SU-DHL-6 (cell line): ENCODE results near the gene ZNF77.
"Not testable (repeated sequence)": the region's sequence is repeated elsewhere in the genome, so short reads cannot be mapped to it uniquely, and the experiment has no call there.

Source experiments
- H2AFZ ChIP-seq: fragments of 200-600 bp; sonication (generic); 2 replicates; pipeline ENCODE4 v1.6.1; 2014; ENCODE audit warnings: low read depth, mild to moderate bottlenecking, moderate library complexity, mixed read lengths, antibody characterized with exemption, low read length; ENCODE audit not compliant: severe bottlenecking
- H3F3A ChIP-seq: fragments of 200-600 bp; shearing (Covaris generic); 2 replicates; pipeline ENCODE4 v1.6.0; 2016; ENCODE audit warnings: antibody characterized with exemption, mild to moderate bottlenecking; ENCODE audit not compliant: insufficient read depth
- H3K27ac ChIP-seq: fragments of 200-600 bp; sonication (generic); 2 replicates; pipeline ENCODE4 v1.5.1; 2016; ENCODE audit warnings: low read depth, mild to moderate bottlenecking, low read length, moderate library complexity, mixed read lengths
- H3K27me3 ChIP-seq: fragments of 200-600 bp; sonication (generic), shearing (Covaris generic); 2 replicates; pipeline ENCODE4 v1.6.0; 2014; ENCODE audit warnings: mild to moderate bottlenecking, low read length
- H3K36me3 ChIP-seq: fragments of 200-600 bp; sonication (generic); 2 replicates; pipeline ENCODE4 v1.6.1; 2014; ENCODE audit warnings: mild to moderate bottlenecking, low read length, mixed read lengths
- H3K4me2 ChIP-seq: fragments of 300-600, 200-600 bp; shearing (Covaris generic), sonication (generic); 2 replicates; pipeline ENCODE4 v1.6.0; 2014; ENCODE audit warnings: low read length, low read depth, mild to moderate bottlenecking; ENCODE audit not compliant: poor library complexity, severe bottlenecking
- H3K4me3 ChIP-seq: fragments of 200-600 bp; sonication (generic); 2 replicates; pipeline ENCODE4 v1.5.1; 2014; ENCODE audit warnings: antibody characterized with exemption, low read length, mild to moderate bottlenecking, mixed read lengths; ENCODE audit not compliant: insufficient read depth, poor library complexity, severe bottlenecking
- H3K79me2 ChIP-seq: fragments of 200-600 bp; sonication (generic); 2 replicates; pipeline ENCODE4 v1.6.1; 2014; ENCODE audit warnings: mild to moderate bottlenecking, low read length, moderate library complexity; ENCODE audit not compliant: insufficient read depth
- H3K9ac ChIP-seq: fragments of 200-600 bp; sonication (generic); 2 replicates; pipeline ENCODE4 v1.7.0; 2014; ENCODE audit warnings: mild to moderate bottlenecking, low read length
- H3K9me2 ChIP-seq: fragments of 200-600 bp; sonication (generic); replicated peaks from 2 replicates; pipeline ENCODE4 v1.6.1; 2014; ENCODE audit warnings: low read length; ENCODE audit not compliant: insufficient read depth
- H3K9me3 ChIP-seq: fragments of 200-600 bp; sonication (generic); 2 replicates; pipeline ENCODE4 v1.6.1; 2014; ENCODE audit warnings: low read length, mixed read lengths; ENCODE audit not compliant: insufficient read depth
- H4K20me1 ChIP-seq: fragments of 200-600 bp; sonication (generic); 2 replicates; pipeline ENCODE4 v1.6.1; 2014; ENCODE audit warnings: low read depth, mild to moderate bottlenecking, antibody characterized with exemption, low read length, moderate library complexity, mixed read lengths
- CTCF ChIP-seq: fragments of 200-600 bp; sonication (generic); IDR thresholded peaks from one replicate; pipeline ENCODE4 v1.5.1; 2017; ENCODE audit warnings: antibody characterized with exemption, mild to moderate bottlenecking, low read length, moderate library complexity; ENCODE audit not compliant: insufficient read depth, poor library complexity, severe bottlenecking
- EZH2phosphoT487 ChIP-seq: fragments of 200-600 bp; sonication (generic), shearing (Covaris generic); conservative IDR thresholded peaks from 2 replicates; pipeline ENCODE4 v1.6.1; 2018; ENCODE audit warnings: mild to moderate bottlenecking, antibody characterized with exemption, low read length, moderate library complexity, mixed read lengths

ZNF77 gene

GRCh38 chr19:2969104-2969504 lies 24.3 kb upstream of the ZNF77 start:
- Histone ChIP-seq H2AFZ (no peak overlapping the region), H3F3A (no peaks in the 10 kb centered on the region), H4K20me1 (no peaks in the 10 kb centered on the region), H3K36me3 (no peaks in the 10 kb centered on the region), H3K4me3 (no peak overlapping the region), H3K9me2 (no peaks in the 10 kb centered on the region), H3K27ac (no peak overlapping the region), H3K79me2 (no peaks in the 10 kb centered on the region), H3K27me3 (no peaks in the 10 kb centered on the region), H3K9ac (no peak overlapping the region), H3K9me3 (no peaks in the 10 kb centered on the region), H3K4me2 (no peak overlapping the region)
- no peak for TF ChIP-seq EZH2phosphoT487
- TF ChIP-seq CTCF, result no peak

GRCh38 chr19:2967972-2968371 lies 23.2 kb upstream of the ZNF77 start:
- H3K27ac ChIP-seq, result no peak overlapping the region
- H3K79me2 ChIP-seq, result no peaks in the 10 kb centered on the region
- no peak for TF ChIP-seq EZH2phosphoT487
- no peak for TF ChIP-seq CTCF
- no peak overlapping the region for H3K4me2 ChIP-seq
- no peaks in the 10 kb centered on the region for H3K9me2 ChIP-seq
- no peaks in the 10 kb centered on the region for H3K9me3 ChIP-seq
- no peaks in the 10 kb centered on the region for H3K27me3 ChIP-seq
- H3K9ac ChIP-seq, result no peak overlapping the region
- H2AFZ ChIP-seq, result no peak overlapping the region
- no peak overlapping the region for H3K4me3 ChIP-seq
- no peaks in the 10 kb centered on the region for H3F3A ChIP-seq
- no peaks in the 10 kb centered on the region for H3K36me3 ChIP-seq
- no peaks in the 10 kb centered on the region for H4K20me1 ChIP-seq

GRCh38 chr19:2964874-2965273 lies 20.1 kb upstream of the ZNF77 start:
- Histone ChIP-seq H3K36me3 (no peaks in the 10 kb centered on the region), H3F3A (no peaks in the 10 kb centered on the region), H3K4me2 (no peak overlapping the region), H4K20me1 (no peaks in the 10 kb centered on the region), H3K9me3 (no peaks in the 10 kb centered on the region), H2AFZ (no peak overlapping the region), H3K9ac (no peak overlapping the region), H3K27me3 (no peaks in the 10 kb centered on the region), H3K27ac (no peak overlapping the region), H3K4me3 (no peak overlapping the region), H3K9me2 (no peaks in the 10 kb centered on the region), H3K79me2 (no peaks in the 10 kb centered on the region)
- TF ChIP-seq CTCF, result no peak
- TF ChIP-seq EZH2phosphoT487, result no peak

- H2AFZ ChIP-seq, H3K4me2 ChIP-seq, H4K20me1 ChIP-seq, H3K4me3 ChIP-seq, H3K36me3 ChIP-seq, H3K9me2 ChIP-seq, H3K9me3 ChIP-seq, H3F3A ChIP-seq, H3K27me3 ChIP-seq, H3K9ac ChIP-seq, H3K27ac ChIP-seq, H3K79me2 ChIP-seq: not testable (repeated sequence)
These were observed 18.9 kb upstream of the ZNF77 start for GRCh38 chr19:2963631-2964030.
